Stimulated activated naive CD4-positive, alpha-beta T cell (primary cell): ENCODE results near the gene BCAS1.

Source experiments
- DNase-seq, 6 experiments: peaks; one replicate each; lab custom pipeline; 2025; lab: John Stamatoyannopoulos, UW

Gene BCAS1

DNA sequence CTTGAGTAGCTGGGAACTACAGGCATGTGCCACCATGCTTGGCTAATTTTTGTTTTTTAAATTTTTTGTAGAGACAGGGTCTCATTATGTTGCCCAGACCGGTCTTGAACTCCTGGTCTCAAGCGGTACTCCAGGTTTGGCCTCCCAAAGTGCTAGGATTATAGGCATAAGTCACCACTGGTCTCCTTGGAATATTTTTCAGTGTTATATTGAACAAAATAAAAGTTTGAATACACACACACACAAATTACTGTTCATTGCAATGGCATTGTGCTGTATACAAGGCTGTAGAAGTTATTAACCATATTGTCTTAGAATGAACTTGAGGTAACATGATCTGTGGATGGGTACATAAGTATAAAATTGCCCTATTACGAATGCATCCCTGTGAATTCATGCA is 166.1 kb downstream of the BCAS1 start:
- no peak for DNase-seq

DNA sequence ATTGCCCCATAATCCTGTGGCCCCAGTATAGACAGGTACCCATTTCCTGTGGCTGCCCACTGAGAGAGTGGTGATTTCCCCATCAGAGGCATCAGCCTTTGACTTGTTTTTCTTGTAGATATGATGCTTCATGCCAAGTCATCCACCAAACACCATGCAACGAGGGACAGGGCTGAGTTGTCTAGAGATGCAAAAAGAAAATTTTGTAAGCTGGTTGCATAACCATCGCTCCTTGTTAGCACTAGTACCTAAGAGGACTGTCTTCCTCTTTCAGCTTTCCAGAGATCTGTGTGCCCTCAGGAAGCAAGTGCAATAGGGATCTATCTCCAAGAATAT is 166.8 kb downstream of the BCAS1 start:
- no peak for DNase-seq

DNA sequence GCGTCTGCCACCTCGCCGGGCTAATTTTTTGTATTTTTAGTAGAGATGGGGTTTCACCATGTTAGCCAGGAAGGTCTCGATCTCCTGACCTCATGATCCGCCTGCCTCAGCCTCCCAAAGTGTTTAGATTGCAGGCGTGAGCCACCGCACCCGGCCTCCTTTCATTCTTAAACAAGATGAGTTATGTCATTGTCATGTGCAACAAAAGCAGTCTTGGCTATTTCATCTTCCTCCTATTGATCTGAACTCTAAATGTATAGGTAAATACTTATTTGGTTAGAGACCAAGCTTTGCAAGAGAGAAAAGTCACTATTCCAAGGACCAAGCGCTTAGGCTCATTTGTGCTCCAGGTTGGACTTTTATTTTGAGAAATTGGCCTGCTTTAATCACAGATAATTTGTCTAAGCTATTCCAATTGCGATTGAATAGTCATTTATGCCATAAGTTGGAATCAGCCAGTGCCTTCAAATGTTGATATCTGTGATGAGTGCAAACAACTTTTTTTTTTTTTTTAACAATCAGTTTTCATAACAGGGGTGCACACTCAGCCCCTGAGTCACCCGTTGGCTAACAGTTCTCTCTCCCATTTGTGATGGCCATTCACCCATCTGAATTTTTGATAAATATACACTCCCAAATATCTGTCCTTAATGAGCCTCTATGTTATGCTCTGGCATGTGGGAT is 167.3 kb downstream of the BCAS1 start:
- DNase-seq = no peak

DNA sequence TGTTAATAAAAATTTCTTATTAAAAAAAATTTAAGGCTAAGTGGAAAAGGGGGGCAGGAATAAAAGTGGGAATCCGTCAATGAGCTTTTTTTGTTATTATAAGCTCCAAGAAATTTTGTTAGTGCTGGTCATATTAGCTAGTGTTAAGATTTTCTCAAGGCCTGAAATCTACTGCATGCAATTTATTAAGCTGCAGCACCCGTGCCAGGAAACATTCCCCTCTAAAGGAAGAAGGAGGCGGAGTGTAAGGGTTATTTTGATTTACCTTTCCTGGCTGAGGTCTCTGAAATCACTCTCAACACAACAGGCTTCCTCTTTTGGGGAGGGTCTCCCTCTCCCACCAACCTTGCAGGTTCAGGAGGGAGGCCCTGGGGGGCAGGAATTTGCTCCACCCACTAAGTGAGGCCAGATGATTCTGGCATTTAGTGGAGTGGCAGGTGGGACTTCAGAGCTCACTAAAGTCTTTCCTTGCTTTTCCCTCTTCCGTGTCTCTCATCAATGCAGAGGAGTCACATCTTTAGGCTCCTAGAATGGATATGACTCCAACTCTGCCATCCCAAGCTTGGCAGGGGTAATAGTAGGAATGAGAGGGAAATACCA is 168.8 kb downstream of the BCAS1 start:
- DNase-seq = no peak

DNA sequence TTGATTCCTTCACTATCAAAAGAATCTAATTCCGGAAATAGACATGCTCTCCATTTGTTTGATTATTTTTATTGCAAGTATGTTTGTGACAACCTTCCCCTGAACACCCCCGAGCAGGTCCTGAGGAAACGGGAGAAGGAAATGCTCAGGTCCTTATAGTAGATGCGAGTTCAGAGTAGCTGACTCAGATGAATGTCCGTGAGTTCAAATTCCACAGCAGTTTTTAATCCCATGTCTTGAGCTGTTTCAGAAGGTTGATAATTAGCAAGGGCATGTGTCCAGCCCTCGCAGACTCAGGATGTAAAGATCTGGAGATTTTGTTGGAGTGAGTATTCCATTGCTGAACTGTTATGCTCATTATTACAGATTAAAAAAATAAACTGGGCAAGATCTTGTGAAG is 169.3 kb downstream of the BCAS1 start:
- no peak for DNase-seq

DNA sequence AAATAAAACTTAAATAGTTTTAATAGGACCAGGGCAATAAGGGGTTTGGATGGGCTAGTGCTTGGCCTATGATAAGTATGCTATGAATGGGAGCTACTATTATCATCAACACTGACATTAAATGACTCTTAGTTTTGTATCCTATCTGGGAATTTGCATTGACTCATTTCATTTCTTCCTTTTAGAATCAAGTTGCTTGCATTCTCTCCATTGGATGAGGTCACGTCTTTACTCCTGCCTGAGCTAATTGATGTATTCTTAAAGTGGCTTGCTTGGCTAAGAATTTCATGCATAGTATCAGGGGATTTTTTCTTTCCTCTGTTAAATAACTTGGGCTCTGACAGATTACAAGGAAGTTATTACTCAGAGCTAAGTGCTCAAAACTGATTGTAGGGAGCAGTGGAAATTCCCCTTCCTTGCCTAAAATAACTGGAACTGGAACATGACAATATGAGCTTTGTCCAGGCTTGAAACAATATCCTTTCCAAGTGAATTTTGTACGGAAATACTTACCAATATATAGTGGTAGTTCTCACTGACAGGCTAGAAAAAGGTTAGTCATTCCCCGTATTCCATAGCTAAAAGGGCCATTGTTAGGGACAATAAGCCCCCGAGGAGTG is 169.9 kb downstream of the BCAS1 start:
- no peak for DNase-seq

DNA sequence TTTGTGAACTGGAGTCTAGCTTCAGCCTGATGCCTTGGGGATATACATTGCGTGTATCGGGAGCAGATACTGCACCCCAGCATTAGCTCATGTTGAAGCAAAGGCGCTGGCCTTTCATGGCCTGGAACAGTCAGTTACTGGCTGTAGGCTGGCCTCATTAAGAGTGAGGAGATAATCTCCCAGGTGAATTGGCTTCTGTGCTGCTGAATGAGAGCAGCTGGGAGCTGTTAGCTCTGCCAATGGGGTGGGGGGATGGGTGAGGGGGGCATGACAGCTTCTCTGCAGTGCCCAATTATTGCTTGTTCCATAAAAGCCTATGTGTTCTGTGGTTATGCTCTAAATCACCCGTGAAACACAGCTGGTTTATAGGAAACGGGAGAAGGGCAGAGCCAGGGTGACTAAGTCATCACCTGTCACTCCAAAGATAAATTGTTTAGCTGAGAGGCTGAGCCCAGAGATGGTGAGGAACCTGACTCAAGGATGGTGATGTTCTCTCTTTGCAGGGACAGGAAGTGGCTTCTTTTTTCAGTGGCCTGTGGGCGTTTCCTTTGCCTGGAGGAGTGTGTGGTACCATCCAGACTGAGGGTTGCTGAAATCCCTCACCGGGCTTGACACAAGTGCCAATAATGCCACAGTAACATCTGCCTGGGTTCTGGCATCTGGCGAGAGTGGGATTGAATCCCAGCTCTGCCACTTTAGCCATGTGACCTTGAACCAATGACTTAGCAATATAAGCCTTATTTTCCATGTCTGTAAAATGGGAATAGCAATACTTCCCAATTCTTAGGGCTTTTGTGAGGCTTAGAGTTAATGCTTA is 170.8 kb downstream of the BCAS1 start:
- DNase-seq = peak; percentile 18 to 74 (median 50)

DNA sequence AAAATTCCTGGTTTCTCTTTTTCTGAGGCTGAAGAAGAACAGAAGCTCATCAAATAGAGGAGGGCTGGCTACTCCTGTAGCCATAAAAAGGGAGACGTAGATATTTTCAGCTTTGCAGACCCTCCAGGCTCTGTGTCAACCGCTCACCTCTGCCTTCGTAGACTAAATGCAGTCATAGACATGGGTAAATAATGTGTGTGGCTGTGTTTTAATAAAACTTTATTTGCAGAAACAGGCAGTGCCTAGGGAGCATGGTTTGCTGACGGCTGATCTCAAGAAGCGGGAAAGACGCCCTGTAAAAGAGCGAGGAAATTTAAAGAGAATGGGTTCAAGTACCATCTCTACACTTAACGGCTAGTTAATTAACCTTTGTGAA is 171.8 kb downstream of the BCAS1 start:
- no peak for DNase-seq

DNA sequence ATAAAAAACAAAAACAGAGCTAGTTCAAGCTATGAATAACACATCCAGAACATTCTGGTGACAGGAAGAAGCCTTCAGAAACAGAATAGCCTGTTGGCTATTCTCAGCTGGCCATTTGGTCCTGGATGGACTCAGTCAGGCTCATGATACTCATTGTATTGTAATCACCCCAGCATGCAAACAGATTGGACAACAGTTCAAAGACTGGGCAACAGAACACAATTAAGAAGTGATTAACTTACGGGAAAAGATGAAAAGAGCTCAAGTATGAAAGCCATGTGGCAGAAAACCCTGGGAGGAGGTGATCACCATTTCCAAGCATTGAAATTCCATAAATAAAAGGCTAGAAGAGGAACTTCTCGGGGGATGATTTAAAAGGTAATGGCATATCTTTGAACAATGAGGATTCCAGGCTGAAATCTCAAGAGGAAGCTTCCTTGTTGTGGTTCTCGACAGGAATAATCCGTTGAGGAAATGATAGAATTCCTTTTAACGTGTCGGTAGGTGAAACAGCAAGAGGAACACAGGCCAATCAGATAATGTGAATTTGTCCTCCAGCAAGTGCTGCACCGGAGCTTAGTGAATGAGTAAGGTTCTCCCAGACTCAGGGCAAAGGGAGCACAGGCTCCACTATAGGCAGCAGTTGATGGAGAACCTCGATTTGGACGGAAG is 172.4 kb downstream of the BCAS1 start:
- no peak for DNase-seq

DNA sequence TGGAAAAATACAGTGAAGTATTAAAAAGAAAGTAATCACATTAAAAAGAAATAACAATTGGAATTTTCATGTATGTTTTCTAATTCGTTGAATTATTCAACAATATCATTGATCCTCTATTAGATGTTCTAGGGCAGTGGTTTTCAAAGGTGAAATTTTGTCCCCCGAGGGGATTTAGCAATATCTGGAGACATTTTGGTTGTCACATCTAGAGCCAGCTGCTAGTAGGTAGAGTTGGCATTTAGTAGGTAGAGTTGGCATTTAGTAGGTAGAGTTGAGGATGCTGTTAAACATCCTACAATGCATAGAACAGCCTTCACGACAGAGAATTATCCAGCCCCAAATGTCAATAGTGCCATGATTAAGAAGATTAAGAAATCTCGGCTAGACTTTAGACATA is 173.7 kb downstream of the BCAS1 start:
- no peak for DNase-seq

DNA sequence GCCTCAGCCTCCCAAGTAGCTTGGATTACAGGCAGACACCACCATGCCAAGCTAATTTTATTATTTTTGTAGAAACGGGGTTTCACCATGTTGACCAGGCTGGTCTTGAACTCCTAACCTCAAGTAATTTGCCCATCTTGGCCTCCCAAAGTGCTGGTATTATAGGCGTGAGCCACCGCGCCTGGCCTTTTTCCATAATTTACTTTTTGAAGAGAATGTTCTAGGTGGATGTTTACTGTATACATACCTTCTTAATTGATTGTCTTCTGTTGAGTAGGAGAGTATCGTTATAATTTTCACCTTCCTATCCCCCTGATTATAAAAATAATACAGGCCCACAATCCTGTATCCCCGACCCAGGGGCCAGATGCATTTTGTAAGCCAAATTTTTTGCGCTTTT is 174.4 kb downstream of the BCAS1 start:
- no peak for DNase-seq

DNA sequence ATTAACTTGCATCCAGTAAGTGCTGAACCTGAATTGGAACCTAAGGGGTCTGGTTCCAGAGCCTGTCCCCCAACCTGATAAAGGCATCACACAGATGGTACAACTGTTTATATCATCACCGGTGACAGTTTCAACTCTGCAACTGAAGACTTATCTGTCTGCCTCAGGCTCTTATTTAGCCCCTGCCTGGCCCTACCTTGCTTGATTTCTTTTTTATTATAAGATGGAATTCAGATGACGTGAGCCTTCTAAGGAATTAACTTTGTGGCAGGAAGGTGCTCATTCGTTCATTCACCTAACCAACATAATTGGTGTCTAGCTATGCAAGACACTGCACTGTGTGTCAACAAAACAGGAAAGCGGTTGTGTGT is 175.0 kb downstream of the BCAS1 start:
- DNase-seq = no peak

DNA sequence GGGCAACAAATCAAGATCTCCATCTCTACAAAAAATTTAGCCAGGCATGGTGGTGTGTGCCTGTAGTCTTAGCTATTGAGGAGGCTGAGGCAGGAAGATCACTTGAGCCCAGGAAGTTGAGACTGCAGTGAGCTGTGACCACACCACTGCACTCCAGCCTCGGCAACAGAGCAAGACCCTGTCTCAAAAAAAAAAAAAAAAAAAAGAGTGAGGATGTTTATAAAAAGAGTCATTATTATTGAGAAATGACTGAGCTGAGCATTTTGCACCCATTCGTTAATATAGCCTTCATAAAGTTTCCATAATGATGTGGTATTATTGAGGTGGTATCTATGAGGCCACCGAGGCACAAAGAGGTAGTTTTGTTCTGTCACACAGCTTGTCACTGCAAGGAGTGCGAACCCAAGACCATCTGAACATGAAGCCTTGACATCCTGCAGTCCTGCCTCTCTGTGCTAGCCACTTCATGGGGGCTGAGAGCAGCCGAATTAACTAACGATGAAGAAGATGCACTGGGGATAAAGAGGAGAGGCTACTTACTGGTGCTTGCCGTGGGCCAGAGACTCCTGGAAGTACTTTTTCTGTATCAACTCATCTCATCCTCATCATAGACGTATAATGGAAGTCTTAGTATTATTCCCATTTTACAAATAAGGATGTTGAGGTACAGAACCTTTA is 175.5 kb downstream of the BCAS1 start:
- DNase-seq = no peak
